Liver (tissue), 9 donors: ENCODE results near the gene SORCS2. TPM values are rescaled to one million over a fixed set of nuclear protein-coding genes. Genes with fewer than 3 reads are reported as not detected.

Source experiments
- DNase-seq: peaks from one replicate; pipeline ENCODE4 v3.0.0-alpha.2; 2017; ENCODE audit warnings: low spot score
- H3K27ac ChIP-seq, 2 donors: one replicate each; pipeline ENCODE4 v1.7.0; 2013; ENCODE audit warnings: inconsistent platforms in 2 of 2, low read length in 2 of 2, control low read depth in 1 of 2, low read depth in 1 of 2, mild to moderate bottlenecking in 1 of 2
- H3K27me3 ChIP-seq, 4 donors: one replicate each; pipeline versions ENCODE4 v1.6.1 to v1.7.0; 2013; ENCODE audit warnings: low read length in 3 of 4, inconsistent platforms in 1 of 4, mild to moderate bottlenecking in 1 of 4, moderate library complexity in 1 of 4; ENCODE audit not compliant: control insufficient read depth in 4 of 4, insufficient read depth in 4 of 4
- H3K36me3 ChIP-seq, 4 donors: one replicate each; pipeline versions ENCODE4 v1.6.1 to v1.7.0; 2013; ENCODE audit warnings: low read length in 3 of 4, mild to moderate bottlenecking in 3 of 4, low read depth in 1 of 4, moderate library complexity in 1 of 4; ENCODE audit not compliant: control insufficient read depth in 4 of 4, insufficient read depth in 3 of 4
- H3K4me1 ChIP-seq, 4 donors: one replicate each; pipeline versions ENCODE4 v1.6.1 to v1.7.0; 2013; ENCODE audit warnings: low read length in 3 of 4, mild to moderate bottlenecking in 3 of 4, moderate library complexity in 1 of 4; ENCODE audit not compliant: control insufficient read depth in 4 of 4, insufficient read depth in 4 of 4
- H3K4me3 ChIP-seq, 3 donors: one replicate each; pipeline versions ENCODE4 v1.6.1 to v1.7.0; 2013; ENCODE audit warnings: low read length in 3 of 3, control low read depth in 1 of 3, low read depth in 1 of 3, mild to moderate bottlenecking in 1 of 3
- H3K9ac ChIP-seq, 2 donors: one replicate each; pipeline ENCODE4 v1.7.0; 2013; ENCODE audit warnings: low read length in 2 of 2, mild to moderate bottlenecking in 2 of 2, moderate library complexity in 2 of 2, control low read depth in 1 of 2, low read depth in 1 of 2
- H3K9me3 ChIP-seq, 4 donors: one replicate each; pipeline versions ENCODE4 v1.6.1 to v1.7.0; 2013; ENCODE audit warnings: low read length in 3 of 4; ENCODE audit not compliant: control insufficient read depth in 4 of 4
- ATF3 ChIP-seq: IDR thresholded peaks from 2 replicates; pipeline ENCODE4 v1.6.1; 2016; ENCODE audit warnings: antibody characterized with exemption
- CTCF ChIP-seq: fragments of 150-350 bp; IDR thresholded peaks from 2 replicates; pipeline ENCODE4 v1.5.1; 2017; ENCODE audit warnings: improper control_type of control experiment, low read depth, low read length; ENCODE audit not compliant: missing input control
- EGR1 ChIP-seq, 2 donors: IDR thresholded peaks; 2 replicates each; pipeline ENCODE4 v1.6.1; 2016 to 2018; ENCODE audit warnings: antibody characterized with exemption in 2 of 2, low read depth in 2 of 2
- FOXA2 ChIP-seq: IDR thresholded peaks from 2 replicates; pipeline ENCODE4 v1.6.1; 2016; ENCODE audit warnings: antibody characterized with exemption
- GABPA ChIP-seq, 2 donors: IDR thresholded peaks in 1 of 2; conservative IDR thresholded peaks in 1 of 2; 2 replicates each; pipeline ENCODE4 v1.6.1; 2016; ENCODE audit warnings: antibody characterized with exemption in 2 of 2, mild to moderate bottlenecking in 1 of 2, moderate library complexity in 1 of 2
- HNF4G ChIP-seq: IDR thresholded peaks from 2 replicates; pipeline ENCODE4 v1.6.1; 2016; ENCODE audit warnings: antibody characterized with exemption
- MAX ChIP-seq: IDR thresholded peaks from 2 replicates; pipeline ENCODE4 v1.6.1; 2016; ENCODE audit warnings: antibody characterized with exemption
- RAD21 ChIP-seq, 2 donors: IDR thresholded peaks; 2 replicates each; pipeline ENCODE4 v1.6.1; 2016; ENCODE audit warnings: antibody characterized with exemption in 2 of 2, mild to moderate bottlenecking in 2 of 2
- REST ChIP-seq: IDR thresholded peaks from 2 replicates; pipeline ENCODE4 v1.6.1; 2016; ENCODE audit warnings: antibody characterized with exemption, mild to moderate bottlenecking
- SP1 ChIP-seq: IDR thresholded peaks from 2 replicates; pipeline ENCODE4 v1.6.1; 2018; ENCODE audit warnings: antibody characterized with exemption, mild to moderate bottlenecking
- TAF1 ChIP-seq: conservative IDR thresholded peaks from 2 replicates; pipeline ENCODE4 v1.6.1; 2016; ENCODE audit warnings: antibody characterized with exemption, mild to moderate bottlenecking
- YY1 ChIP-seq: IDR thresholded peaks from 2 replicates; pipeline ENCODE4 v1.6.1; 2016; ENCODE audit warnings: antibody characterized with exemption, mild to moderate bottlenecking
- ZBTB33 ChIP-seq: IDR thresholded peaks from 2 replicates; pipeline ENCODE4 v1.6.1; 2016; ENCODE audit warnings: antibody characterized with exemption
- WGBS: extraction: QIAGEN DNeasy Blood & Tissue Kit; methylation state at CpG from one replicate; pipeline ENCODE4 v1.1.7; 2013; 5-methylcytosine and 5-hydroxymethylcytosine counted together
- polyA plus RNA-seq, 2 donors: library from polyadenylated mRNA; stranded (reverse) in 1 of 2; unstranded in 1 of 2; fragments of 200-250 nt in 1 of 2; fragments of >200 nt in 1 of 2; fragmentation: Nextera tagmentation in 1 of 2; extraction: Ambion mirVana in 1 of 2; gene quantifications; one replicate each; pipeline versions ENCODE4 v1.2.1 to v1.2.3, GENCODE V29; 2013 to 2015
- total RNA-seq, 2 donors: library from RNA; depleted of rRNA; stranded (reverse); fragments of >200 nt; gene quantifications; one replicate each; pipeline ENCODE4 v1.2.3, GENCODE V29; 2014
- donor health status: healthy.
- donor health status: healthy.
- donor health status: healthy.
- donor health status: healthy.
- donor health status: healthy.

SORCS2 gene
- total and polyA plus RNA-seq, 4 donors: 0.10 to 1.4 (median 0.92) TPM

GRCh38 chr4:7590189-7590588 is 397.9 kb downstream of the SORCS2 start (continued):
- TF ChIP-seq ATF3 (no peak), SP1 (no peak), GABPA (IDR thresholded peaks at IDR 0.05 in 1 of 2, conservative IDR thresholded peaks at IDR 0.05 in 1 of 2) (no peak), RAD21 (IDR thresholded peaks at IDR 0.05) (no peak)

GRCh38 chr4:7590899-7591298 is 398.6 kb downstream of the SORCS2 start:
- H3K36me3 ChIP-seq: no peaks in the 10 kb centered on the region
- 92% methylated on average over 8 of the region's 8 CpGs for WGBS

More at GRCh38 chr4:7590899-7591298, 398.6 kb downstream of the SORCS2 start:
- Histone ChIP-seq H3K27ac (no peak overlapping the region), H3K4me1 (no peaks in the 10 kb centered on the region), H3K9me3 (no peaks in the 10 kb centered on the region), H3K9ac (no peak overlapping the region), H3K27me3 (peaks cover 0 to 2% (median 0%) of the 10 kb centered on the region in 4 donors), H3K4me3 (no peak overlapping the region)
- DNase-seq: no peak
- TF ChIP-seq EGR1 (IDR thresholded peaks at IDR 0.05; ENCODE audit: low read depth in 2 of 2) (no peak), REST (no peak), ZBTB33 (no peak), FOXA2 (no peak), HNF4G (no peak), ATF3 (no peak), RAD21 (IDR thresholded peaks at IDR 0.05) (no peak), GABPA (IDR thresholded peaks at IDR 0.05 in 1 of 2, conservative IDR thresholded peaks at IDR 0.05 in 1 of 2) (no peak), YY1 (no peak), MAX (no peak), CTCF (no peak), TAF1 (no peak)
